A673 (cell line): Measurements from ENCODE around the gene DAZL. TPM values are rescaled to one million over a fixed set of nuclear protein-coding genes. Genes with fewer than 3 reads are reported as not detected.

Experiments
- BruUV-seq: library from RNA; stranded (reverse); fragments of 400-500 nt; replicated peaks from 2 replicates; lab custom pipeline; 2021; lab: Mats Ljungman, UMichigan
- CTCF ChIA-PET: fragments of 300-600 bp; sonication (Branson Sonifier 250); formaldehyde crosslinking; loops from one replicate; lab custom pipeline; 2022; ENCODE audit warnings: antibody characterized with exemption; lab: Charles Lee
- POLR2A ChIA-PET: fragments of 300-600 bp; sonication (Branson Sonifier 250); formaldehyde crosslinking; loops from one replicate; lab custom pipeline; 2022; ENCODE audit warnings: antibody characterized with exemption; ENCODE audit not compliant: low non-redundant PET; lab: Charles Lee
- DNase-seq: peaks from one replicate; pipeline ENCODE4 v3.0.0-alpha.2; 2015; ENCODE audit warnings: low spot score
- H3K27ac ChIP-seq: fragments of 200-600 bp; sonication (generic); 2 replicates; pipeline ENCODE4 v1.5.1; 2016; ENCODE audit warnings: mixed run types, low read depth, mild to moderate bottlenecking, mixed read lengths, antibody characterized with exemption, low read length; ENCODE audit not compliant: poor library complexity, severe bottlenecking
- H3K27me3 ChIP-seq: fragments of 200-600 bp; sonication (generic); replicated peaks from 2 replicates; pipeline ENCODE4 v1.6.1; 2017; ENCODE audit warnings: mixed run types, low read depth, mild to moderate bottlenecking, mixed read lengths, antibody characterized with exemption, low read length; ENCODE audit not compliant: insufficient read depth, poor library complexity
- H3K36me3 ChIP-seq: fragments of 200-600 bp; sonication (generic); 2 replicates; pipeline ENCODE4 v1.6.1; 2016; ENCODE audit warnings: mixed run types, mild to moderate bottlenecking, mixed read lengths, antibody characterized with exemption, low read length; ENCODE audit not compliant: insufficient read depth, poor library complexity, severe bottlenecking
- H3K4me1 ChIP-seq: fragments of 200-600 bp; sonication (generic); 2 replicates; pipeline ENCODE4 v1.6.1; 2017; ENCODE audit warnings: mixed run types, mild to moderate bottlenecking, mixed read lengths, antibody characterized with exemption, low read length; ENCODE audit not compliant: insufficient read depth, poor library complexity, severe bottlenecking
- H3K4me3 ChIP-seq: fragments of 200-600 bp; sonication (generic); 2 replicates; pipeline ENCODE4 v1.5.1; 2016; ENCODE audit warnings: low read depth, mixed run types, mild to moderate bottlenecking, mixed read lengths, low read length; ENCODE audit not compliant: poor library complexity, severe bottlenecking
- H3K9me3 ChIP-seq: fragments of 200-600 bp; sonication (generic); 2 replicates; pipeline ENCODE4 v1.6.1; 2016; ENCODE audit warnings: mixed run types, low read depth, mild to moderate bottlenecking, mixed read lengths, antibody characterized with exemption, low read length; ENCODE audit not compliant: poor library complexity, severe bottlenecking
- EZH2 ChIP-seq: fragments of 200-600 bp; sonication (generic); IDR thresholded peaks from 2 replicates; pipeline ENCODE4 v1.6.1; 2017; ENCODE audit warnings: borderline replicate concordance, low read depth, mild to moderate bottlenecking, mixed read lengths, antibody characterized with exemption, low read length; ENCODE audit not compliant: poor library complexity, severe bottlenecking
- intact Hi-C: fragments of 100-400 bp; cut with micrococcal nuclease; formaldehyde crosslinking; loops from one replicate; pipeline ENCODE4 v1.10.0; 2022; ENCODE audit not compliant: unreplicated experiment
- total RNA-seq: library from RNA; stranded (reverse); gene quantifications from 2 replicates; pipeline ENCODE4 v1.2.3, GENCODE V29; 2021
- TF ChIP-seq, protein P1 (sequence below): fragments of 300-800, 200-600 bp; sonication (generic); conservative IDR thresholded peaks from 2 replicates; pipeline ENCODE4 v1.5.1; 2017; ENCODE audit warnings: low read depth, mild to moderate bottlenecking, antibody characterized with exemption, low read length, moderate library complexity, mixed read lengths

Gene DAZL
- total RNA-seq, 1 experiment from 2014 or later: not detected

DNA sequence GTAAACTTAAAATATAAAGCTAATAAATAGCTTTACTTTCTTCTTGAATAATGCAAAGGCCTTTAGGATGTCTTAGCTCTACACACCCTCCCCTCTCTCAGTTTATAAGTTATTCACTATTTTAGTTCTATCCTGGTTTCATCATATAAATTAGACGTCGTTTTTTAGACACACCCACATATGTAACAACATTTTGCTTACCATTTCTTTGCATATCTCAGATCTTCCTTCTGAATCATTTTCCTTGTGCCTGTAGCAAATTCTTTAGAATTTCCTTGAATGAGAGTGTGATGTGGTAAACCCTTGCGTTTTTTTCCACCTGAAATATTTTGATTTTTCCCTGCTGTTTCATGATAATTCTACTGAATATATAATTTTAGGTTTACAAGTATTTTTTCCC, 2.5 kb upstream of the DAZL start:
- H3K27me3 ChIP-seq: no peaks in the 10 kb centered on the region
- intact Hi-C loops: loop anchor here (10.0 kb wide), 1 partner anchor 1237 kb away; no protein-coding TSS in a partner anchor
- DNase-seq: no peak
- POLR2A ChIA-PET: no interaction called here
- no peaks in the 10 kb centered on the region for H3K36me3 ChIP-seq
- CTCF ChIA-PET: no interaction called here
- no peaks in the 10 kb centered on the region for H3K4me1 ChIP-seq
- H3K27ac ChIP-seq: no peak overlapping the region
- TF ChIP-seq EZH2: no peak
- TF ChIP-seq, protein P1, sequence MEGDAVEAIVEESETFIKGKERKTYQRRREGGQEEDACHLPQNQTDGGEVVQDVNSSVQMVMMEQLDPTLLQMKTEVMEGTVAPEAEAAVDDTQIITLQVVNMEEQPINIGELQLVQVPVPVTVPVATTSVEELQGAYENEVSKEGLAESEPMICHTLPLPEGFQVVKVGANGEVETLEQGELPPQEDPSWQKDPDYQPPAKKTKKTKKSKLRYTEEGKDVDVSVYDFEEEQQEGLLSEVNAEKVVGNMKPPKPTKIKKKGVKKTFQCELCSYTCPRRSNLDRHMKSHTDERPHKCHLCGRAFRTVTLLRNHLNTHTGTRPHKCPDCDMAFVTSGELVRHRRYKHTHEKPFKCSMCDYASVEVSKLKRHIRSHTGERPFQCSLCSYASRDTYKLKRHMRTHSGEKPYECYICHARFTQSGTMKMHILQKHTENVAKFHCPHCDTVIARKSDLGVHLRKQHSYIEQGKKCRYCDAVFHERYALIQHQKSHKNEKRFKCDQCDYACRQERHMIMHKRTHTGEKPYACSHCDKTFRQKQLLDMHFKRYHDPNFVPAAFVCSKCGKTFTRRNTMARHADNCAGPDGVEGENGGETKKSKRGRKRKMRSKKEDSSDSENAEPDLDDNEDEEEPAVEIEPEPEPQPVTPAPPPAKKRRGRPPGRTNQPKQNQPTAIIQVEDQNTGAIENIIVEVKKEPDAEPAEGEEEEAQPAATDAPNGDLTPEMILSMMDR: no peak
- H3K9me3 ChIP-seq: no peaks in the 10 kb centered on the region
- no peak overlapping the region for H3K4me3 ChIP-seq
- no TSS peak for BruUV-seq

DNA sequence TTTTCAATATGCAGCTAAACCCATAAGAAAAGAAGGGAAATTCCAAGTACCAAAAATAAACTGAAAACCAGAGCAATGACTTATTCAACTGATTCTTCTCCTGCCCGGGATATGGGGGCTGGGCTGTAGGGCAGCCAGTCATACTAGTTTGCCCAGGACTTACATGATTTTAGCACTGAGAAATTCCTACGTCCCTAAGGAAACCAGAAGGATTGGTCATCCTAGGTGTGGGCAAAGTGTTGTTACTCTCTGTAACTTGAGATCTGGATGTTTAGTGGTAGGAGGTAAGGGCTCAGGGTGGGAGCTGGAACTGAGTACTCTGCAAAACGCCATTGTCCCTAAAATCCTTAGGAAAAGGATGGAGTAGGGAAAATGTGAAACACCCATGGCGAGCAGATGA, 1.2 kb upstream of the DAZL start:
- Histone ChIP-seq H3K4me1 (no peaks in the 10 kb centered on the region), H3K27ac (no peak overlapping the region), H3K27me3 (peaks cover 7% of the 10 kb centered on the region), H3K9me3 (no peaks in the 10 kb centered on the region), H3K36me3 (no peaks in the 10 kb centered on the region), H3K4me3 (no peak overlapping the region)
- TF ChIP-seq EZH2: no peak
- TF ChIP-seq, protein P1: no peak
- no peak for DNase-seq
- CTCF ChIA-PET: no interaction called here
- POLR2A ChIA-PET: no interaction called here
- BruUV-seq: no TSS peak
- intact Hi-C loops: loop anchor here (10.0 kb wide), 1 partner anchor 1238 kb away; no protein-coding TSS in a partner anchor

DNA sequence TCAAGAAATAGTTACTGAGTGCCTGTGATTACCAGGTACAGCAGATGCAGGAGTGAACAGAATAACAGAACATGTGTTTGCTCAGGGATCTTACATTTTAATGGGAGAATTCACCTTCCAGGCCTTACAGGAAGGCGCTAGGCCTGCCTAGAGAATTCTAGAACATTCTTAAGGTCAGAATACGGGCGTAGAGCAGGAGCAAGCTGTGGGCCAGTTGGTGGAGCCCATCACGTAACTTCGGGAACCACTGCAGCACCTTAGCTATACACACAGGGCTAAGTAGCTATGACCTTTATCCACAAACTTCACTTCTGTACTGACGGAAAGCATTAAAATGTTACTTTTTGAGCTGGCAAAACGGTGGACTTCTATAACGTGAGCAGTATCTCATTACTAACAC, 743 bp upstream of the DAZL start:
- TF ChIP-seq, protein P1: no peak
- no peak for TF ChIP-seq EZH2
- CTCF ChIA-PET: no interaction called here
- no peak overlapping the region for H3K27ac ChIP-seq
- intact Hi-C loops: loop anchor here (10.0 kb wide), 1 partner anchor 1239 kb away; no protein-coding TSS in a partner anchor
- DNase-seq: no peak
- no peaks in the 10 kb centered on the region for H3K9me3 ChIP-seq
- no peak overlapping the region for H3K4me3 ChIP-seq
- BruUV-seq: no TSS peak
- POLR2A ChIA-PET: no interaction called here
- H3K27me3 ChIP-seq: peaks cover 8% of the 10 kb centered on the region
- H3K36me3 ChIP-seq: no peaks in the 10 kb centered on the region
- no peaks in the 10 kb centered on the region for H3K4me1 ChIP-seq
